NCI-H748 treated with DMSO at 0.1 percent for 48 hours (cell line): Measurements from ENCODE around the gene HIVEP3.
A peak's percentile ranks its signal among the peaks of the same experiment; 100 is the strongest.

Experiments
- DNase-seq: peaks from one replicate; lab custom pipeline; 2025; lab: John Stamatoyannopoulos, UW

Gene HIVEP3

GRCh38 chr1:41481109-41481775 is 437.5 kb downstream of the HIVEP3 start:
- no peak for DNase-seq

- DNase-seq: no peak
Measured at GRCh38 chr1:41480204-41481108, 438.3 kb downstream of the HIVEP3 start.

- DNase-seq: no peak
Measured at GRCh38 chr1:41479808-41480160, 438.9 kb downstream of the HIVEP3 start.

GRCh38 chr1:41479000-41479807 is 439.5 kb downstream of the HIVEP3 start:
- no peak for DNase-seq

GRCh38 chr1:41478118-41478748 is 440.5 kb downstream of the HIVEP3 start:
- no peak for DNase-seq

GRCh38 chr1:41476807-41477361 is 441.8 kb downstream of the HIVEP3 start:
- DNase-seq: no peak

- DNase-seq: no peak
Measured at GRCh38 chr1:41475859-41476567, 442.7 kb downstream of the HIVEP3 start.

GRCh38 chr1:41475346-41475745 is 443.4 kb downstream of the HIVEP3 start:
- no peak for DNase-seq

- no peak for DNase-seq
Measured at GRCh38 chr1:41474490-41475271, 444.0 kb downstream of the HIVEP3 start.

GRCh38 chr1:41473738-41474362 is 444.9 kb downstream of the HIVEP3 start:
- DNase-seq: no peak

- no peak for DNase-seq
Measured at GRCh38 chr1:41471658-41472057, 447.1 kb downstream of the HIVEP3 start.

- no peak for DNase-seq
Measured at GRCh38 chr1:41469706-41470105, 449.0 kb downstream of the HIVEP3 start.

- DNase-seq: no peak
Measured at GRCh38 chr1:41468122-41468762, 450.5 kb downstream of the HIVEP3 start.

- no peak for DNase-seq
Measured at GRCh38 chr1:41467673-41468072, 451.0 kb downstream of the HIVEP3 start.

- no peak for DNase-seq
Measured at GRCh38 chr1:41466146-41466545, 452.6 kb downstream of the HIVEP3 start.

GRCh38 chr1:41465741-41466140 is 453.0 kb downstream of the HIVEP3 start:
- no peak for DNase-seq

GRCh38 chr1:41464885-41465284 is 453.8 kb downstream of the HIVEP3 start:
- DNase-seq: peak; percentile 100

GRCh38 chr1:41463516-41463915 is 455.2 kb downstream of the HIVEP3 start:
- DNase-seq: no peak

- DNase-seq: no peak
Measured at GRCh38 chr1:41462680-41463004, 456.1 kb downstream of the HIVEP3 start.
